H9 (cell line): ENCODE data around the gene MED1. TPM values are rescaled to one million over a fixed set of nuclear protein-coding genes. Genes with fewer than 3 reads are reported as not detected.

Experiments used
- DNase-seq: peaks from one replicate; pipeline ENCODE4 v3.0.0-alpha.2; 2017
- H2AFZ ChIP-seq: one replicate; pipeline ENCODE4 v1.6.1; 2013; ENCODE audit warnings: mild to moderate bottlenecking, low read length, control low read depth, moderate library complexity
- H2AK5ac ChIP-seq: 2 replicates; pipeline ENCODE4 v1.6.1; 2013; ENCODE audit warnings: low read length, control low read depth, mixed read lengths; ENCODE audit not compliant: insufficient read length
- H2BK120ac ChIP-seq: one replicate; pipeline ENCODE4 v1.6.1; 2013; ENCODE audit warnings: low read depth, mild to moderate bottlenecking, low read length, control low read depth, inconsistent platforms; ENCODE audit not compliant: poor library complexity, severe bottlenecking
- H2BK12ac ChIP-seq: 2 replicates; pipeline ENCODE4 v1.6.1; 2013; ENCODE audit warnings: low read length, control low read depth, mixed read lengths, low read depth; ENCODE audit not compliant: insufficient read length
- H2BK15ac ChIP-seq: 2 replicates; pipeline ENCODE4 v1.6.1; 2013; ENCODE audit warnings: low read depth, low read length, control low read depth
- H2BK20ac ChIP-seq: one replicate; pipeline ENCODE4 v1.6.1; 2013; ENCODE audit warnings: low read depth, mild to moderate bottlenecking, low read length, control low read depth, inconsistent platforms; ENCODE audit not compliant: poor library complexity, severe bottlenecking
- H2BK5ac ChIP-seq: 2 replicates; pipeline ENCODE4 v1.6.1; 2013; ENCODE audit warnings: low read length, control low read depth, mixed read lengths; ENCODE audit not compliant: insufficient read length
- H3K14ac ChIP-seq: 2 replicates; pipeline ENCODE4 v1.6.1; 2013; ENCODE audit warnings: low read length, control low read depth; ENCODE audit not compliant: insufficient read depth
- H3K18ac ChIP-seq: 2 replicates; pipeline ENCODE4 v1.6.1; 2013; ENCODE audit warnings: low read depth, mild to moderate bottlenecking, mixed read lengths, low read length, control low read depth; ENCODE audit not compliant: insufficient read length
- H3K23ac ChIP-seq: 2 replicates; pipeline ENCODE4 v1.6.1; 2013; ENCODE audit warnings: low read length, control low read depth, mixed read lengths, low read depth; ENCODE audit not compliant: insufficient read length
- H3K23me2 ChIP-seq: 2 replicates; pipeline ENCODE4 v1.6.1; 2013; ENCODE audit warnings: low read depth, mild to moderate bottlenecking, mixed read lengths, low read length, control low read depth; ENCODE audit not compliant: insufficient read length, poor library complexity, severe bottlenecking
- H3K27ac ChIP-seq: 2 replicates; pipeline ENCODE4 v1.5.1; 2013; ENCODE audit warnings: low read length, control low read depth, mixed read lengths, low read depth; ENCODE audit not compliant: insufficient read length
- H3K27me3 ChIP-seq: 2 replicates; pipeline ENCODE4 v1.6.1; 2013; ENCODE audit warnings: low read length, control low read depth, inconsistent platforms; ENCODE audit not compliant: insufficient read depth
- H3K4ac ChIP-seq: 2 replicates; pipeline ENCODE4 v1.6.1; 2013; ENCODE audit warnings: low read depth, mild to moderate bottlenecking, control low read depth, inconsistent platforms, low read length, moderate library complexity
- H3K4me1 ChIP-seq: 2 replicates; pipeline ENCODE4 v1.6.1; 2013; ENCODE audit warnings: low read length, control low read depth, inconsistent platforms; ENCODE audit not compliant: insufficient read depth
- H3K4me2 ChIP-seq: 2 replicates; pipeline ENCODE4 v1.6.1; 2013; ENCODE audit warnings: low read length, control low read depth, mixed read lengths; ENCODE audit not compliant: insufficient read length, insufficient read depth
- H3K56ac ChIP-seq: 2 replicates; pipeline ENCODE4 v1.6.1; 2013; ENCODE audit warnings: low read depth, mild to moderate bottlenecking, mixed read lengths, low read length, control low read depth; ENCODE audit not compliant: insufficient read length
- H3K79me1 ChIP-seq: 2 replicates; pipeline ENCODE4 v1.6.1; 2013; ENCODE audit warnings: low read depth, mild to moderate bottlenecking, moderate library complexity, low read length, control low read depth, inconsistent platforms; ENCODE audit not compliant: insufficient read depth, poor library complexity, severe bottlenecking
- H3K79me2 ChIP-seq: 2 replicates; pipeline ENCODE4 v1.6.1; 2013; ENCODE audit warnings: low read length, control low read depth, inconsistent platforms; ENCODE audit not compliant: insufficient read depth
- H3K9ac ChIP-seq: 2 replicates; pipeline ENCODE4 v1.6.1; 2013; ENCODE audit warnings: low read length, control low read depth, mixed read lengths; ENCODE audit not compliant: insufficient read length; ENCODE audit errors: extremely low read depth
- H3K9me3 ChIP-seq: one replicate; pipeline ENCODE4 v1.6.1; 2013; ENCODE audit warnings: low read depth, low read length, inconsistent platforms; ENCODE audit not compliant: control insufficient read depth
- H3T11ph ChIP-seq: one replicate; pipeline ENCODE4 v1.6.1; 2013; ENCODE audit warnings: mild to moderate bottlenecking, low read length, control low read depth, inconsistent platforms
- H4K20me1 ChIP-seq: one replicate; pipeline ENCODE4 v1.6.1; 2013; ENCODE audit not compliant: control insufficient read depth, insufficient read length, insufficient read depth
- H4K5ac ChIP-seq: 2 replicates; pipeline ENCODE4 v1.6.1; 2013; ENCODE audit warnings: low read depth, mild to moderate bottlenecking, mixed read lengths, low read length, control low read depth; ENCODE audit not compliant: insufficient read length
- H4K8ac ChIP-seq: replicated peaks from 2 replicates; pipeline ENCODE4 v1.6.1; 2013; ENCODE audit warnings: low read length, control low read depth, mixed read lengths, low read depth; ENCODE audit not compliant: insufficient read length
- H4K91ac ChIP-seq: 2 replicates; pipeline ENCODE4 v1.6.1; 2013; ENCODE audit warnings: low read depth, mild to moderate bottlenecking, moderate library complexity, mixed read lengths, low read length, control low read depth; ENCODE audit not compliant: insufficient read length
- H3K27ac Mint-ChIP-seq, 3 experiments: 2 replicates in 2 of 3; 3 replicates in 1 of 3; pipeline ENCODE4 v1.8.0; 2020 to 2021; ENCODE audit warnings: mixed read lengths in 3 of 3, mild to moderate bottlenecking in 1 of 3, moderate library complexity in 1 of 3
- H3K27me3 Mint-ChIP-seq: 2 replicates; pipeline ENCODE4 v1.8.0; 2021; ENCODE audit warnings: low read depth, mild to moderate bottlenecking, moderate library complexity, mixed read lengths
- H3K36me3 Mint-ChIP-seq, 3 experiments: 2 replicates in 2 of 3; 3 replicates in 1 of 3; pipeline ENCODE4 v1.8.0; 2020 to 2021; ENCODE audit warnings: low read depth in 3 of 3, mixed read lengths in 3 of 3; ENCODE audit not compliant: insufficient read depth in 1 of 3
- H3K4me1 Mint-ChIP-seq, 2 experiments: 2 replicates each; pipeline ENCODE4 v1.8.0; 2020; ENCODE audit warnings: mixed read lengths in 2 of 2
- H3K4me3 Mint-ChIP-seq, 2 experiments: 2 replicates in 1 of 2; 3 replicates in 1 of 2; pipeline ENCODE4 v1.8.0; 2020 to 2021; ENCODE audit warnings: mild to moderate bottlenecking in 2 of 2, mixed read lengths in 2 of 2, moderate library complexity in 1 of 2
- H3K9me3 Mint-ChIP-seq, 2 experiments: 2 replicates in 1 of 2; 3 replicates in 1 of 2; pipeline ENCODE4 v1.8.0; 2020; ENCODE audit warnings: mild to moderate bottlenecking in 2 of 2, mixed read lengths in 2 of 2, moderate library complexity in 1 of 2
- CTCF ChIP-seq: fragments of 200-600 bp; sonication (generic); conservative IDR thresholded peaks from 3 replicates; pipeline ENCODE4 v1.8.0; 2021; ENCODE audit warnings: antibody characterized with exemption, mild to moderate bottlenecking
- WGBS: extraction: QIAGEN DNeasy Blood & Tissue Kit; methylation state at CpG from one replicate; pipeline ENCODE4 v1.1.7; 2013; ENCODE audit warnings: missing lambda C conversion rate, low lambda C conversion rate, mixed read lengths; ENCODE audit not compliant: insufficient read length; ENCODE audit errors: extremely low coverage; 5-methylcytosine and 5-hydroxymethylcytosine counted together
- total RNA-seq: library from RNA; stranded (reverse); gene quantifications from 2 replicates; pipeline ENCODE4 v1.2.1, GENCODE V29; 2021

Gene MED1
- total RNA-seq, 1 experiment from 2014 or later: 59.2 TPM

- TF ChIP-seq CTCF: no peak
- Histone ChIP-seq H3K9ac (no peak overlapping the region), H3K4ac (no peak overlapping the region), H3K4me2 (peak overlapping the region; percentile 56), H4K5ac (no peak overlapping the region), H2AK5ac (no peak overlapping the region), H3K23ac (no peak overlapping the region), H3K56ac (no peak overlapping the region), H2AFZ (no peak overlapping the region), H2BK15ac (no peak overlapping the region), H4K20me1 (no peaks in the 10 kb centered on the region), H2BK120ac (no peak overlapping the region), H3K79me2 (no peaks in the 10 kb centered on the region), H3K9me3 (no peaks in the 10 kb centered on the region), H3K14ac (no peak overlapping the region), H4K8ac (no peak overlapping the region), H4K91ac (no peak overlapping the region), H3K27me3 (no peaks in the 10 kb centered on the region), H2BK20ac (no peak overlapping the region), H2BK12ac (no peak overlapping the region), H3T11ph (no peak overlapping the region), H2BK5ac (no peak overlapping the region), H3K4me1 (no peaks in the 10 kb centered on the region), H3K23me2 (peaks cover 8% of the 10 kb centered on the region), H3K79me1 (no peaks in the 10 kb centered on the region), H3K27ac (no peak overlapping the region), H3K18ac (no peak overlapping the region)
- H3K9me3 Mint-ChIP-seq: no peaks in the 10 kb centered on the region
- no peaks in the 10 kb centered on the region; the same call in 1 of the 2 replicates for H3K27me3 Mint-ChIP-seq
- WGBS: no CpG with 5 or more reads among the region's 53 CpGs
- H3K36me3 Mint-ChIP-seq: peaks cover 3 to 5% (median 5%) of the 10 kb centered on the region in 3 experiments; a peak in 5 of 7 replicates
- peak overlapping the region; percentile 88 to 96 for H3K4me3 Mint-ChIP-seq
- peak; percentile 98 for DNase-seq
- peak overlapping the region; percentile 89 to 97 (median 97) for H3K27ac Mint-ChIP-seq
- peaks cover 9% of the 10 kb centered on the region in 2 experiments for H3K4me1 Mint-ChIP-seq
Measured at GRCh38 chr17:39402244-39402889, 48.7 kb downstream of the MED1 start.
